ENCODE results near the gene SFMBT2. TPM values are rescaled to one million over a fixed set of nuclear protein-coding genes. Genes with fewer than 3 reads are reported as not detected.

SFMBT2 gene
- total RNA-seq, 1 donor from 2014 or later: 22.3 TPM

- Histone ChIP-seq H3K9me3 (no peaks in the 10 kb centered on the region), H3K27me3 (ENCODE audit: low read depth) (no peaks in the 10 kb centered on the region), H3K4me3 (no peak overlapping the region), H3K4me1 (no peaks in the 10 kb centered on the region), H3K36me3 (peaks cover 4% of the 10 kb centered on the region), H3K27ac (no peak overlapping the region)
- TF ChIP-seq CTCF (IDR thresholded peaks at IDR 0.05): no peak
- DNase-seq (no peak), ATAC-seq (no peak)
- intact Hi-C loops (cut with DNase I): no loop called here
Measured at GRCh38 chr10:7275761-7276440, 134.9 kb downstream of the SFMBT2 start.

- no peaks in the 10 kb centered on the region for H3K4me1 ChIP-seq
- intact Hi-C loops (cut with DNase I): no loop called here
- no peak for ATAC-seq
- peaks cover 4% of the 10 kb centered on the region for H3K36me3 ChIP-seq
- no peak overlapping the region for H3K4me3 ChIP-seq
- H3K27me3 ChIP-seq (ENCODE audit: low read depth): no peaks in the 10 kb centered on the region
- DNase-seq: no peak
- no peak overlapping the region for H3K27ac ChIP-seq
- no peak for TF ChIP-seq CTCF (IDR thresholded peaks at IDR 0.05)
- no peaks in the 10 kb centered on the region for H3K9me3 ChIP-seq
Measured at GRCh38 chr10:7274293-7274692, 136.5 kb downstream of the SFMBT2 start.

- ATAC-seq (no peak), DNase-seq (no peak)
- no peaks in the 10 kb centered on the region for H3K4me1 ChIP-seq
- no peak overlapping the region for H3K4me3 ChIP-seq
- no peaks in the 10 kb centered on the region for H3K27me3 ChIP-seq (ENCODE audit: low read depth)
- no peak for TF ChIP-seq CTCF (IDR thresholded peaks at IDR 0.05)
- H3K9me3 ChIP-seq: no peaks in the 10 kb centered on the region
- H3K27ac ChIP-seq: no peak overlapping the region
- H3K36me3 ChIP-seq: peaks cover 4% of the 10 kb centered on the region
- intact Hi-C loops (cut with DNase I): no loop called here
Measured at GRCh38 chr10:7272008-7272407, 138.8 kb downstream of the SFMBT2 start.

GRCh38 chr10:7269988-7270387, 140.8 kb downstream of the SFMBT2 start:
- no peak for DNase-seq
- ATAC-seq: no peak
- Histone ChIP-seq H3K27ac (no peak overlapping the region), H3K4me3 (no peak overlapping the region), H3K36me3 (peaks cover 1% of the 10 kb centered on the region), H3K4me1 (no peaks in the 10 kb centered on the region), H3K9me3 (no peaks in the 10 kb centered on the region), H3K27me3 (ENCODE audit: low read depth) (no peaks in the 10 kb centered on the region)
- intact Hi-C loops (cut with DNase I): loop anchor here (10.0 kb wide), 1 partner anchor 135 kb away; no protein-coding TSS in a partner anchor
- no peak for TF ChIP-seq CTCF (IDR thresholded peaks at IDR 0.05)

GRCh38 chr10:7267142-7267541, 143.7 kb downstream of the SFMBT2 start:
- TF ChIP-seq CTCF (IDR thresholded peaks at IDR 0.05): no peak
- no peak for ATAC-seq
- Histone ChIP-seq H3K36me3 (no peaks in the 10 kb centered on the region), H3K9me3 (no peaks in the 10 kb centered on the region), H3K27ac (no peak overlapping the region), H3K4me3 (no peak overlapping the region), H3K4me1 (no peaks in the 10 kb centered on the region), H3K27me3 (ENCODE audit: low read depth) (no peaks in the 10 kb centered on the region)
- DNase-seq: no peak
- intact Hi-C loops (cut with DNase I): loop anchor here (10.0 kb wide), 1 partner anchor 138 kb away; no protein-coding TSS in a partner anchor
